Measurements from ENCODE around the gene CRACR2A.

DNA sequence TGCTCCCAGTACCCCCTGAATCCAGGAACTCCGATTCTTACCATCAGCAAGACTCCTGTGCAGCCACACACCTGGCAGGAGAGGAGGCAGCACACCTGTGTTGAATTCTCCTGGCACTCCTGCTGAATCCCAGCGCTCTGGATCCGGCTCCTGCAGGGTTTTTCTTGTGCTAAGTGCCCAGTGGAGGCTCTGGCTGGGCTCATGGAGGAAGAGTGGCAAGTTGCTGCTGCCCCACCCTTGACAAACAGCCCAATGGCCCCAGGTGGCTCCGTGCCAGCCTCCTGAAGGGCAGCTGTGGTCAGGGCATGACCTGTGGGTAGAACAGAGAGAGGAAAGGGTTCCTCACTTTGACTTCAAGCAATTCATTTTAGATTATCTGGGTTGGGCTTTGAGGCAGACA is 20.0 kb downstream of the CRACR2A start:
- TF ChIP-seq CTCF (IDR thresholded peaks at IDR 0.05) (no peak), TCF7L2 (IDR thresholded peaks at IDR 0.05; ENCODE audit: low read depth, low read length) (no peak), POLR2AphosphoS5 (IDR thresholded peaks at IDR 0.05; ENCODE audit: low read depth, low read length) (no peak), REST (IDR thresholded peaks at IDR 0.05; ENCODE audit: insufficient read depth in 1 of 2, low read depth in 2 of 2, low read length in 1 of 2) (no peak)

All from Panc1 (cell line).